T47D (cell line): ENCODE measurements around the gene IFFO2.
"Not testable (repeated sequence)": the region's sequence is repeated elsewhere in the genome, so short reads cannot be mapped to it uniquely, and the experiment has no call there.

Experiments used
- DNase-seq, 2 experiments: peaks; one replicate each; pipeline versions ENCODE4 v3.0.0 to v3.0.0-alpha.2; 2011 to 2012; ENCODE audit warnings: low read depth in 1 of 2, low spot score in 1 of 2
- JUND ChIP-seq: IDR thresholded peaks from 2 replicates; pipeline ENCODE4 v1.6.1; 2012; ENCODE audit warnings: low read depth
- in situ Hi-C: cut with HindIII; loops from 2 replicates; pipeline ENCODE4 v1.10.0; 2016; ENCODE audit warnings: low sequenced_read_pairs, low pct_unique_long_range_greater_than_20kb

The IFFO2 gene

GRCh38 chr1:18900303-18900841 lies 56.1 kb downstream of the IFFO2 start:
- in situ Hi-C loops = no loop called here
- DNase-seq = no peak
- TF ChIP-seq JUND = no peak

- in situ Hi-C loops = no loop called here
- DNase-seq = no peak
- no peak for TF ChIP-seq JUND
Measured at GRCh38 chr1:18899363-18900049, 57.0 kb downstream of the IFFO2 start.

GRCh38 chr1:18898567-18898966 lies 57.9 kb downstream of the IFFO2 start:
- DNase-seq = no peak
- TF ChIP-seq JUND = no peak
- in situ Hi-C loops = no loop called here

GRCh38 chr1:18895317-18895716 lies 61.2 kb downstream of the IFFO2 start:
- no peak for TF ChIP-seq JUND
- in situ Hi-C loops = no loop called here
- no peak for DNase-seq

DNA sequence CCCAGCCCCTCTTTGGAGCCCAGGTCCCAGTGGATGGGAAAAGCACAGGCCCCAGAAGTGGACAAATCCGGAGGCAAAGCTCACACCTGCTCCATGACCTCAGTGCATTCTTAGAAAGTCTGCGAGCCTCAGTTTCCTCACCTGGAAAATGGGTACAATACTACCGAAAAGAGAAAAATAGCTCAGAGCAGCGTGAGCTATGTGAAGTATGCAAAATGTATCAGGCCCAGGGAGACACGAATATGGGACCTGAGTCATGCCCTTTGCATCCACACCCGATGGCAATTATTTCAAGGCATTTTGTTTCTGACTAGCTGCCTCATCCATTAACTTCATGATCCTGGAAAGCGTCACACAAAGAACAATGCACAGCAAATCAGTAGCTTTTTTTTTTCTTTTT lies 63.4 kb downstream of the IFFO2 start:
- TF ChIP-seq JUND = no peak
- in situ Hi-C loops = no loop called here
- no peak for DNase-seq

- DNase-seq, in situ Hi-C loops: not testable (repeated sequence)
Measured at GRCh38 chr1:18891858-18892257, 64.6 kb downstream of the IFFO2 start.

GRCh38 chr1:18891426-18891780 lies 65.1 kb downstream of the IFFO2 start:
- DNase-seq = no peak
- in situ Hi-C loops = no loop called here
- TF ChIP-seq JUND = no peak

DNA sequence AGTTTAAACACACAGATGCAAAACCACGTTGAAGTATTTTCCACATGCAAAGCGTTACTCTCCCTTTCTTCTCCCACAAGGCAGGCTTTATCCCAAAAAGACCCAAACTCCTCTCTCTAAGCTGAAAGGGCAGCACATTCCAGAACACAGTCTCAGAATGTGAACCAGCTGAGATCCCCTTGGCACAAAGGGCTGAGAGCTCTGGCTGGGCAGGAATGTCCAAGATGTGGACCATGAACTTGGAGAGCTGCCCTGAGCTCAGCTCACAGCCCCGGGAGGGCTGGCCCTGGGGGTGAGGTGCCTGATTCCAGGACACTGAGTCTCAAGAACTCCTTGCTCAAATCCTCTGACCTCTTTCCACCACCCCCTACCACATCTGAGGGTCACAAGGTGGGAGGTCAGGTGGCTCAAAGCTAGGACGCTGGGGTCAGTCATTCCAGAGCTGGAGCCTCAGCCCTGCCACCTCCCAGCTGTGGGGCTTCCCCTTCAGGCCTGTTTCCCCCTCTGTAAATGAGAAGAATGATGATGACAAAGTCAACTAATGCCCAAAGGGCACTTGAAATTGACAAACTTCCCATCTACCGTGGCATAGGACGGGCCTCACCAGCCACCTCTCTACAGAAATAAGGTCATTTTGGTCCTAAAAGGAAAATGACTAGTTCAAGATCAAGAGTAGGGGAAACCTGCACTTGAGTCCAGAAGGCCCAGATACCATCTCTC lies 65.6 kb downstream of the IFFO2 start:
- in situ Hi-C loops = no loop called here
- DNase-seq = no peak
- TF ChIP-seq JUND = no peak

DNA sequence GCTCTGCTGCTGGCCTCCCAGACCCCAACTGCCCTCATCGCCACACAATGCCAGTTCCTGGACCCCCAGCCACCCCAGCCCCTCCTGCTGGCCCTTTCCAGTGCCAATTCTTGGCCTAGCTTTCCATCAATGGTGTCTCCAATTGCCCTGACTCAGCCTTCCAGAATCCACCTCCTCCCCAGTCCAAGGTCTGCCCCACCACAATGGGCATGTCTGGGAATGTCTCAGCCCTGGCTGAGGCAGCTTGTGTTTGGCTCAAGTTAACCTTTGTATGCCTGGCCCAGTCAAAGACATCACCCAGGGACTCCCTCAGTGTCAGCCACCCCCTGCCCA lies 70.5 kb downstream of the IFFO2 start:
- in situ Hi-C loops = no loop called here
- DNase-seq = no peak
- TF ChIP-seq JUND = no peak

DNA sequence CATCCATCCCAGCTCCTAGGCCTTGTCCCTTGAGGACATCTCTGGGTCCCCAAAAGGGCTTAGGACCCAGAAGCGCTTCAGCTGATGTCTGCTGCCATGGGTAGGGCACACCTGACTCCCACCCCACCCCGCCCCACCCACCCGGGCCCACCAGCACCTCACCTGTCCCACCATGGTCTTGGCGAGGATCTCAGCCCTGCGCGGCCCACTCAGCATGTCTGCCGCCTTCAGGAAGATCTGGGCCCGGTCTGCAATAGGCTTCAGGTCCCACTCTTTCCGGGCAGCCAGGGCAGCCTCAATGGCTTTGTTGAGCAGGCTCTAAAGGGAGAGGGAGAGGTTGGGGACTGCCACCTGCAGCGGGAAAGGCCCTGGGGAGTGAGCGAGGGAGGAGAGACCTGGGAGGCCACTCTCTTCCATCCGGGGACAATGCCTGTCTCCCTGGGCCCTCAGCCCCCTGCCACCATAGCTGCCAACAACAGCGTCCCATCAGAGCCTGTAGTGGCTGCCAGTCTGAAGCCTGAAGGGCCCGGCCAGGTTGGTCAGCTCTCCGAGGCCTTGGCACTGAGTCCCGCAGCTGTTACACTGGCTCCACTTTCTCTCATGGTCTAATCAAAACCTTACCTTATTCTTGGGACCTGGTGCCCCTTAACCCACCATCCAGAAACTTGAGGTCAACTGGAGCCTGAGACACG lies 71.0 kb downstream of the IFFO2 start:
- TF ChIP-seq JUND = no peak
- no peak for DNase-seq
- in situ Hi-C loops = no loop called here

- no peak for DNase-seq
- in situ Hi-C loops = no loop called here
- TF ChIP-seq JUND = no peak
Measured at GRCh38 chr1:18884727-18885126, 71.7 kb downstream of the IFFO2 start.

GRCh38 chr1:18884419-18884717 lies 72.1 kb downstream of the IFFO2 start:
- in situ Hi-C loops = no loop called here
- TF ChIP-seq JUND = no peak
- no peak for DNase-seq

DNA sequence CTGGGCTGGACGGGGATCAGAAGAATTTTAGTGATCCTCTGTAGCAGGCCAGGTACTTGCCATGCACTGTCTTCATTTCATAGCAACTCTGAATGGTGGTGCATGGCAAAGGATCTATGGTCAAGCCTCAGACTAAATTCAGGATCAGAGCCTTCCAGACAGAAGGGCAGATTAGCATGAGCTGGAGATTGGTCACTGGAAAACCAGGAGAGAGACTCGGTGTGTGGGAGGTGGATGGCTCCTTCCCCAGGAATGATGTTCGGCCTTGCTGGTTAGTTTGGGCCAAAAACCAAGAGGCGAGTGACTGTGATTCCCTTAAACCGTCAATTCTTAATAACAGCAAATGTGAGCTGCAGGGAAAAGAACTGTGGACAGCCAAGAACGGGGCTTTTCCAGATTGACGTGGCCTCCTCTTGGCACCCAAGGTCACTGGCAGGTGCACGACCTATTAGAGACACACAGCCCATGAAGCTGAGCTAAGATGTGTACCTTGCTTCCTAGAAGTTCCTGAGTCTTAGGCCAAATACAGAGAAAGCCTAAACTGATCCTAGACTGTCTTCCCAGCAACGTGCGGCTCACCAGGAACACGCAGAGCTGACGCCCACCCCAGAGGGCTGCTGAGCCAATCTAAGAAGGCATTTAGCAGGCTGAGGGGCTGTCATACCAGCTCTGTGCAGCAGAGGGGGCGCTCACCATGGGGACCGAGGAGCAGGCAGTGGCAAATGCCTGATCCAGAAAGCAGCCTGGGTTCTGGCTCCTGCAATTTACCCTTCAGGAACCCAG lies 72.6 kb downstream of the IFFO2 start:
- in situ Hi-C loops = no loop called here
- TF ChIP-seq JUND = no peak
- peak; percentile 43 to 60 for DNase-seq
